CD4-positive, alpha-beta T cell treated with Interleukin-6 for 4 hours (primary cell): Measurements from ENCODE around the gene VMP1.
"Not testable (repeated sequence)": the region's sequence is repeated elsewhere in the genome, so short reads cannot be mapped to it uniquely, and the experiment has no call there.

Experiments
- DNase-seq: peaks from one replicate; pipeline ENCODE4 v3.0.0-alpha.2; 2020; ENCODE audit warnings: mixed read lengths

VMP1 gene

GRCh38 chr17:59783221-59784047 is 76.0 kb downstream of the VMP1 start:
- DNase-seq = no peak

GRCh38 chr17:59785091-59785799 is 77.8 kb downstream of the VMP1 start:
- DNase-seq = no peak

GRCh38 chr17:59786213-59786535 is 78.7 kb downstream of the VMP1 start:
- no peak for DNase-seq

- peak; percentile 76 for DNase-seq
Observed at GRCh38 chr17:59786536-59787319, 79.3 kb downstream of the VMP1 start.

- not testable (repeated sequence) for DNase-seq
Observed at GRCh38 chr17:59789849-59790248, 82.4 kb downstream of the VMP1 start.

- not testable (repeated sequence) for DNase-seq
Observed at GRCh38 chr17:59790418-59790817, 83.0 kb downstream of the VMP1 start.

GRCh38 chr17:59790910-59791309 is 83.5 kb downstream of the VMP1 start:
- DNase-seq = no peak

GRCh38 chr17:59791603-59792457 is 84.4 kb downstream of the VMP1 start:
- no peak for DNase-seq

- not testable (repeated sequence) for DNase-seq
Observed at GRCh38 chr17:59792458-59792823, 85.0 kb downstream of the VMP1 start.

- DNase-seq = no peak
Observed at GRCh38 chr17:59793205-59793604, 85.8 kb downstream of the VMP1 start.

- DNase-seq = no peak
Observed at GRCh38 chr17:59796138-59796537, 88.7 kb downstream of the VMP1 start.

- DNase-seq = no peak
Observed at GRCh38 chr17:59796785-59797205, 89.3 kb downstream of the VMP1 start.

GRCh38 chr17:59798111-59798510 is 90.7 kb downstream of the VMP1 start:
- no peak for DNase-seq

GRCh38 chr17:59800530-59800942 is 93.1 kb downstream of the VMP1 start:
- peak; percentile 6 for DNase-seq

GRCh38 chr17:59802160-59802559 is 94.7 kb downstream of the VMP1 start:
- DNase-seq = no peak

- DNase-seq = no peak
Observed at GRCh38 chr17:59804901-59805465, 97.5 kb downstream of the VMP1 start.

- not testable (repeated sequence) for DNase-seq
Observed at GRCh38 chr17:59806322-59806721, 98.9 kb downstream of the VMP1 start.

GRCh38 chr17:59807892-59808509 is 100.5 kb downstream of the VMP1 start:
- no peak for DNase-seq

- no peak for DNase-seq
Observed at GRCh38 chr17:59810894-59811153, 103.4 kb downstream of the VMP1 start.

- no peak for DNase-seq
Observed at GRCh38 chr17:59811209-59811608, 103.8 kb downstream of the VMP1 start.

- no peak for DNase-seq
Observed at GRCh38 chr17:59812139-59812538, 104.7 kb downstream of the VMP1 start.

GRCh38 chr17:59814276-59814675 is 106.8 kb downstream of the VMP1 start:
- DNase-seq = no peak
